ENCODE measurements around the gene USP22. TPM values are rescaled to one million over a fixed set of nuclear protein-coding genes. Genes with fewer than 3 reads are reported as not detected.
A peak's percentile ranks its signal among the peaks of the same experiment; 100 is the strongest.

The USP22 gene
- total RNA-seq (100 to 1,000 TPM; 150 to 287 (median 183) TPM), polyA plus RNA-seq (10 to 100 TPM; 46.4 to 80.5 (median 76.5) TPM)
- long read RNA-seq, donor 1, full-length matches to known transcripts: 9 of 26 reads
- long read RNA-seq, donor 1, partial matches to known transcripts: 2 of 26 reads
- long read RNA-seq, donor 1, other reads (novel, unspliced or antisense): 15 of 26 reads
- long read RNA-seq, donor 2, full-length matches to known transcripts: 53 of 105 reads
- long read RNA-seq, donor 2, partial matches to known transcripts: 14 of 105 reads
- long read RNA-seq, donor 2, other reads (novel, unspliced or antisense): 38 of 105 reads

- Histone ChIP-seq H3K9me3 (no peaks in the 10 kb centered on the region), H3K36me3 (ENCODE audit: insufficient read depth in 1 of 2, low read depth in 1 of 2) (peaks cover 0 to 5% of the 10 kb centered on the region in 2 donors), H3K4me3 (peak within 1 kb of the TSS; percentile 93), H3K27me3 (ENCODE audit: insufficient read depth in 3 of 3, low read length in 2 of 3) (no peaks in the 10 kb centered on the region), H3K4me1 (peaks cover 27% of the 10 kb centered on the region), H3K27ac (peak within 1 kb of the TSS; percentile 99)
- no peak for TF ChIP-seq CTCF (IDR thresholded peaks at IDR 0.05)
- 0 to 1% (median 1%) methylated on average over 22 to 85 of the region's 91 CpGs for WGBS, 3 donors
- ATAC-seq (peak; percentile 61 to 81 (median 72)), DNase-seq (no peak)
- intact Hi-C loops (cut with DNase I): loop anchor here (2.0 to 10.0 kb wide), 4 partner anchors 35 to 244 kb away; partner anchors contain the start of gene TMEM11 (in 1 of the 2)
Measured at GRCh38 chr17:21042458-21043295, at the start of gene USP22. TSS of gene USP22 (minus strand) at chr17:21043011. CDS start at chr17:21042835, 176 bp downstream.

- TF ChIP-seq CTCF (IDR thresholded peaks at IDR 0.05): no peak
- Histone ChIP-seq H3K27me3 (ENCODE audit: insufficient read depth in 3 of 3, low read length in 2 of 3) (no peaks in the 10 kb centered on the region), H3K9me3 (no peaks in the 10 kb centered on the region), H3K4me3 (no peak overlapping the region), H3K36me3 (ENCODE audit: insufficient read depth in 1 of 2, low read depth in 1 of 2) (no peaks in the 10 kb centered on the region), H3K27ac (no peak overlapping the region), H3K4me1 (peaks cover 4% of the 10 kb centered on the region)
- ATAC-seq (no peak), DNase-seq (no peak)
- intact Hi-C loops (cut with DNase I): no loop called here
- 72 to 77% (median 74%) methylated on average over 4 of the region's 4 CpGs for whole genome bisulfite sequencing, 3 donors
Measured at GRCh38 chr17:21090902-21091618, 48.2 kb upstream of the USP22 start.

GRCh38 chr17:21089933-21090901 is 47.4 kb upstream of the USP22 start:
- ATAC-seq: no peak
- TF ChIP-seq CTCF (IDR thresholded peaks at IDR 0.05): no peak
- no peak for DNase-seq
- no peak overlapping the region for H3K4me3 ChIP-seq
- no peaks in the 10 kb centered on the region for H3K36me3 ChIP-seq (ENCODE audit: insufficient read depth in 1 of 2, low read depth in 1 of 2)
- H3K27me3 ChIP-seq (ENCODE audit: insufficient read depth in 3 of 3, low read length in 2 of 3): no peaks in the 10 kb centered on the region
- H3K9me3 ChIP-seq: no peaks in the 10 kb centered on the region
- 79 to 82% (median 79%) methylated on average over 7 of the region's 7 CpGs for WGBS, 3 donors
- intact Hi-C loops (cut with DNase I): no loop called here
- H3K4me1 ChIP-seq: peaks cover 4% of the 10 kb centered on the region
- no peak overlapping the region for H3K27ac ChIP-seq

- H3K27me3 ChIP-seq (ENCODE audit: insufficient read depth in 3 of 3, low read length in 2 of 3): no peaks in the 10 kb centered on the region
- ATAC-seq: no peak
- H3K36me3 ChIP-seq (ENCODE audit: insufficient read depth in 1 of 2, low read depth in 1 of 2): no peaks in the 10 kb centered on the region
- 65 to 97% (median 81%) methylated on average over 1 of the region's 1 CpG for WGBS, 3 donors
- TF ChIP-seq CTCF (IDR thresholded peaks at IDR 0.05): no peak
- no peak overlapping the region for H3K4me3 ChIP-seq
- no peak overlapping the region for H3K27ac ChIP-seq
- intact Hi-C loops (cut with DNase I): no loop called here
- no peak for DNase-seq
- H3K9me3 ChIP-seq: no peaks in the 10 kb centered on the region
- peaks cover 4% of the 10 kb centered on the region for H3K4me1 ChIP-seq
Measured at GRCh38 chr17:21089145-21089544, 46.3 kb upstream of the USP22 start.

Measured in psoas muscle (tissue), 8 donors.